Measurements from ENCODE around the gene CD59.

DNA sequence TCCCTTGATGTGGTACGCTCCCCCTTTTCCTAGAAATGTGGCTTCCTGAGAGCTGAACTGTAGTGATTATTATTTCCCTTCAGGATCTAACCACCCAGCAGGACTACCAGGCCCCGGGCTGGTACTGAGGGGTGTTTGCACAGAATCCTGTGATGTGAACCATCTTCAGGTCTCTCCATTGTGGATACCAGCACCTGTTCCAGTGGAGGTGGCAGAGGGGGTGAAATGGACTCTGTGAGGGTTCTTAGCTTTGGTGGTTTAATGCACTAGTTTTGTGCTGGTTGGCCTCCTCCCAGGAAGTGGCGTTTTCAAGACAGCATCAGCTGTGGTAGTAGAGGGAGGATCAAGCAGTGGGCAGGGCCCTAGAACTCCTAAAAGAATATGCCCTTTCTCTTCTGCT is 54.2 kb downstream of the CD59 start:
- TF ChIP-seq, protein P1, sequence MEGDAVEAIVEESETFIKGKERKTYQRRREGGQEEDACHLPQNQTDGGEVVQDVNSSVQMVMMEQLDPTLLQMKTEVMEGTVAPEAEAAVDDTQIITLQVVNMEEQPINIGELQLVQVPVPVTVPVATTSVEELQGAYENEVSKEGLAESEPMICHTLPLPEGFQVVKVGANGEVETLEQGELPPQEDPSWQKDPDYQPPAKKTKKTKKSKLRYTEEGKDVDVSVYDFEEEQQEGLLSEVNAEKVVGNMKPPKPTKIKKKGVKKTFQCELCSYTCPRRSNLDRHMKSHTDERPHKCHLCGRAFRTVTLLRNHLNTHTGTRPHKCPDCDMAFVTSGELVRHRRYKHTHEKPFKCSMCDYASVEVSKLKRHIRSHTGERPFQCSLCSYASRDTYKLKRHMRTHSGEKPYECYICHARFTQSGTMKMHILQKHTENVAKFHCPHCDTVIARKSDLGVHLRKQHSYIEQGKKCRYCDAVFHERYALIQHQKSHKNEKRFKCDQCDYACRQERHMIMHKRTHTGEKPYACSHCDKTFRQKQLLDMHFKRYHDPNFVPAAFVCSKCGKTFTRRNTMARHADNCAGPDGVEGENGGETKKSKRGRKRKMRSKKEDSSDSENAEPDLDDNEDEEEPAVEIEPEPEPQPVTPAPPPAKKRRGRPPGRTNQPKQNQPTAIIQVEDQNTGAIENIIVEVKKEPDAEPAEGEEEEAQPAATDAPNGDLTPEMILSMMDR (IDR thresholded peaks at IDR 0.05; ENCODE audit: poor library complexity, severe bottlenecking): no peak
- no peak for TF ChIP-seq POLR2AphosphoS5 (IDR thresholded peaks at IDR 0.05)
- no peak for TF ChIP-seq MXI1 (conservative IDR thresholded peaks at IDR 0.05; ENCODE audit: poor library complexity, severe bottlenecking)
- TF ChIP-seq EP300 (conservative IDR thresholded peaks at IDR 0.05; ENCODE audit: poor library complexity, severe bottlenecking): no peak
- no peak for TF ChIP-seq EZH2 (IDR thresholded peaks at IDR 0.05; ENCODE audit: borderline replicate concordance, insufficient read depth, low read length, poor library complexity, severe bottlenecking)
